SK-N-SH (cell line): Measurements from ENCODE around the gene LRSAM1.

Experiments
- EP300 ChIP-seq, 2 experiments: IDR thresholded peaks; 2 replicates each; pipeline versions ENCODE4 v1.4.0 to v1.6.1; 2012; ENCODE audit warnings: borderline replicate concordance in 1 of 2, low read depth in 1 of 2, low read length in 1 of 2
- POLR2AphosphoS5 ChIP-seq: IDR thresholded peaks from 2 replicates; pipeline ENCODE4 v1.6.1; 2012; ENCODE audit warnings: low read depth, low read length
- RCOR1 ChIP-seq: fragments of 150-350 bp; IDR thresholded peaks from 2 replicates; pipeline ENCODE4 v1.6.1; 2017; ENCODE audit warnings: antibody characterized with exemption, low read length
- RFX5 ChIP-seq: IDR thresholded peaks from 2 replicates; pipeline ENCODE4 v1.6.1; 2012; ENCODE audit warnings: mild to moderate bottlenecking, improper control_type of control experiment, low read length
- TAF1 ChIP-seq: IDR thresholded peaks from 2 replicates; pipeline ENCODE4 v1.6.1; 2012; ENCODE audit warnings: low read depth, mild to moderate bottlenecking, low read length, moderate library complexity, borderline replicate concordance
- TF ChIP-seq, protein P1 (sequence below): fragments of 200-600 bp; sonication (generic); IDR thresholded peaks from 2 replicates; pipeline ENCODE4 v1.6.1; 2017; ENCODE audit warnings: antibody characterized with exemption, mild to moderate bottlenecking, moderate library complexity

GRCh38 chr9:127528422-127529251 is 77.3 kb downstream of the LRSAM1 start:
- TF ChIP-seq TAF1 = no peak
- no peak for TF ChIP-seq RFX5
- TF ChIP-seq, protein P1, sequence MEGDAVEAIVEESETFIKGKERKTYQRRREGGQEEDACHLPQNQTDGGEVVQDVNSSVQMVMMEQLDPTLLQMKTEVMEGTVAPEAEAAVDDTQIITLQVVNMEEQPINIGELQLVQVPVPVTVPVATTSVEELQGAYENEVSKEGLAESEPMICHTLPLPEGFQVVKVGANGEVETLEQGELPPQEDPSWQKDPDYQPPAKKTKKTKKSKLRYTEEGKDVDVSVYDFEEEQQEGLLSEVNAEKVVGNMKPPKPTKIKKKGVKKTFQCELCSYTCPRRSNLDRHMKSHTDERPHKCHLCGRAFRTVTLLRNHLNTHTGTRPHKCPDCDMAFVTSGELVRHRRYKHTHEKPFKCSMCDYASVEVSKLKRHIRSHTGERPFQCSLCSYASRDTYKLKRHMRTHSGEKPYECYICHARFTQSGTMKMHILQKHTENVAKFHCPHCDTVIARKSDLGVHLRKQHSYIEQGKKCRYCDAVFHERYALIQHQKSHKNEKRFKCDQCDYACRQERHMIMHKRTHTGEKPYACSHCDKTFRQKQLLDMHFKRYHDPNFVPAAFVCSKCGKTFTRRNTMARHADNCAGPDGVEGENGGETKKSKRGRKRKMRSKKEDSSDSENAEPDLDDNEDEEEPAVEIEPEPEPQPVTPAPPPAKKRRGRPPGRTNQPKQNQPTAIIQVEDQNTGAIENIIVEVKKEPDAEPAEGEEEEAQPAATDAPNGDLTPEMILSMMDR = no peak
- no peak for TF ChIP-seq POLR2AphosphoS5
- no peak for TF ChIP-seq RCOR1
- no peak for TF ChIP-seq EP300 (IDR thresholded peaks at IDR 0.05; ENCODE audit: borderline replicate concordance in 1 of 2, low read depth in 1 of 2, low read length in 1 of 2)
